Upper lobe of left lung (tissue), 6 donors: ENCODE data around the gene RGS4. TPM values are rescaled to one million over a fixed set of nuclear protein-coding genes. Genes with fewer than 3 reads are reported as not detected.

Source experiments
- ATAC-seq, 2 donors: fragments of 200-7000 bp; cut with Tn5 transposase; one replicate each; pipeline ENCODE4 v1.9.1; 2022; ENCODE audit warnings: mild to moderate bottlenecking in 2 of 2, moderate library complexity in 2 of 2; ENCODE audit not compliant: low FRiP score in 2 of 2
- DNase-seq, 2 donors: peaks; one replicate each; pipeline ENCODE4 v3.0.0-alpha.2; 2019 to 2020
- H3K27ac ChIP-seq, 4 donors: fragments of 200-600 bp; sonication (generic); one replicate each; pipeline ENCODE4 v1.5.1; 2016 to 2019
- H3K27me3 ChIP-seq, 4 donors: fragments of 200-600 bp; sonication (generic); one replicate each; pipeline ENCODE4 v1.5.1; 2017 to 2019
- H3K36me3 ChIP-seq, 4 donors: fragments of 200-600 bp; sonication (generic); one replicate each; pipeline ENCODE4 v1.5.1; 2016 to 2019
- H3K4me1 ChIP-seq, 4 donors: fragments of 200-600 bp; sonication (generic); one replicate each; pipeline ENCODE4 v1.5.1; 2018 to 2019
- H3K4me3 ChIP-seq, 4 donors: fragments of 200-600 bp; sonication (generic); one replicate each; pipeline ENCODE4 v1.5.1; 2017 to 2019; ENCODE audit warnings: mild to moderate bottlenecking in 2 of 4, moderate library complexity in 1 of 4
- H3K9me3 ChIP-seq, 4 donors: fragments of 200-600 bp; sonication (generic); one replicate each; pipeline ENCODE4 v1.5.1; 2018 to 2019
- EP300 ChIP-seq, 4 donors: sonication (generic); formaldehyde crosslinking; IDR thresholded peaks; one replicate each; pipeline ENCODE4 v1.5.1; 2017; ENCODE audit warnings: antibody characterized with exemption in 4 of 4, control low read depth in 2 of 4
- POLR2A ChIP-seq, 4 donors: fragments of 450-650 bp; IDR thresholded peaks; one replicate each; pipeline ENCODE4 v1.5.1; 2016 to 2017; ENCODE audit warnings: antibody characterized with exemption in 4 of 4, mild to moderate bottlenecking in 2 of 4
- POLR2AphosphoS5 ChIP-seq, 2 donors: sonication (generic); formaldehyde crosslinking; IDR thresholded peaks; one replicate each; pipeline ENCODE4 v1.5.1; 2017; ENCODE audit warnings: antibody characterized with exemption in 2 of 2
- WGBS, 2 donors: methylation state at CpG; one replicate each; pipeline ENCODE4 v1.1.5; 2017 to 2018; 5-methylcytosine and 5-hydroxymethylcytosine counted together
- total RNA-seq, 6 donors: library from RNA; depleted of rRNA in 4 of 6; stranded (reverse); fragments of >200 nt in 4 of 6; gene quantifications; one replicate each; pipeline versions ENCODE4 v1.1.0 to v1.2.1, GENCODE V29; 2016 to 2021
- TF ChIP-seq, protein P1 (sequence below), 6 experiments: fragments of 450-650 bp in 4 of 6; fragments of 200-600 bp in 2 of 6; sonication (generic) in 2 of 6; IDR thresholded peaks; one replicate each; pipeline ENCODE4 v1.5.1; 2016 to 2019; ENCODE audit warnings: antibody characterized with exemption in 6 of 6
- donor health status: DM: no; HTN: no; CAD: no; lungs with moderate emphysema.
- donor health status: DM: no; HTN: yes; CAD: no; lungs with severe emphysema.

RGS4 gene
- total RNA-seq, 6 donors from 2014 or later: 0.30 to 2.2 (median 0.93) TPM; not detected in 2

DNA sequence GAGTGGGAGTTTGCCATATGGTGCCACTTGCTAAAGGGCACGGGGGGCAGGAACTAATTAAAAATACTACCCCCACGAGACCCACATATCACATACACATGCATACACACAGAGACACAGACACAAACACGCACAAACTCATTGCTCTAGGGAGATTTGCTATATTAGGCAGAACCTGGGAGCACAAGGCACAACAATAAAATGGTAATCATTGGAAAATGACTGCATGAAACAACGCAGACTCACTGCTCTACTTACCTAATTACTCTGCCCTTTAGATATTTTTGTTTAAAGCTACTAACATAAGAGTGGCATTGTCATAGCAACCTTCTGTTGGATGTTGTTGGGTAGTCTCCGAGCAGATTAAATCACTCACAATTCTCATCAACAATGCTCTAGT lies 20.3 kb upstream of the RGS4 start:
- ATAC-seq: no peak
- Histone ChIP-seq H3K36me3 (no peaks in the 10 kb centered on the region), H3K27ac (no peak overlapping the region), H3K4me1 (no peaks in the 10 kb centered on the region), H3K4me3 (no peak overlapping the region), H3K9me3 (no peaks in the 10 kb centered on the region), H3K27me3 (no peaks in the 10 kb centered on the region)
- 81 to 84% methylated on average over 5 of the region's 5 CpGs for WGBS, 2 donors
- no peak for DNase-seq
- TF ChIP-seq POLR2AphosphoS5 (IDR thresholded peaks at IDR 0.05) (no peak), POLR2A (IDR thresholded peaks at IDR 0.05) (no peak)

DNA sequence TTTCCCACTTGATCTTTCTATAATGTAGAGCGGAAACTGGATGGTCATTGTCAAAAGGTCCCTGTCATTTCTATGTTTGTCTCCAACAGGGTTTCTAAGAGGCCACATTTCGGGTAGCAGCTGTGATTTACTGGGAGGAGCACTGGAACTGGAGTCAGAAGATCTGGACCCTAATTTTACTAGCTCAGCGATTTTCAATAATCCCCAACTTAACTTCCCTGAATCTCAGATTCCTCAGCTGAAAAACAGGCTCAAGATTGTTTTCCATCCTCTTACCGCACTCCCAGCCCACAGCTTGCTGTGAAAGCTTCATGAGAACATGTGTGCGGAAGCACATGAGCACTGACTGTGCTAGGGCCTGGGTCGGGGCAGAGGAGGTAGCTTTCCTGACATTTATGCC lies 19.9 kb upstream of the RGS4 start:
- H3K27ac ChIP-seq: no peak overlapping the region
- TF ChIP-seq, protein P1, sequence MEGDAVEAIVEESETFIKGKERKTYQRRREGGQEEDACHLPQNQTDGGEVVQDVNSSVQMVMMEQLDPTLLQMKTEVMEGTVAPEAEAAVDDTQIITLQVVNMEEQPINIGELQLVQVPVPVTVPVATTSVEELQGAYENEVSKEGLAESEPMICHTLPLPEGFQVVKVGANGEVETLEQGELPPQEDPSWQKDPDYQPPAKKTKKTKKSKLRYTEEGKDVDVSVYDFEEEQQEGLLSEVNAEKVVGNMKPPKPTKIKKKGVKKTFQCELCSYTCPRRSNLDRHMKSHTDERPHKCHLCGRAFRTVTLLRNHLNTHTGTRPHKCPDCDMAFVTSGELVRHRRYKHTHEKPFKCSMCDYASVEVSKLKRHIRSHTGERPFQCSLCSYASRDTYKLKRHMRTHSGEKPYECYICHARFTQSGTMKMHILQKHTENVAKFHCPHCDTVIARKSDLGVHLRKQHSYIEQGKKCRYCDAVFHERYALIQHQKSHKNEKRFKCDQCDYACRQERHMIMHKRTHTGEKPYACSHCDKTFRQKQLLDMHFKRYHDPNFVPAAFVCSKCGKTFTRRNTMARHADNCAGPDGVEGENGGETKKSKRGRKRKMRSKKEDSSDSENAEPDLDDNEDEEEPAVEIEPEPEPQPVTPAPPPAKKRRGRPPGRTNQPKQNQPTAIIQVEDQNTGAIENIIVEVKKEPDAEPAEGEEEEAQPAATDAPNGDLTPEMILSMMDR (IDR thresholded peaks at IDR 0.05): no peak
- TF ChIP-seq EP300 (IDR thresholded peaks at IDR 0.05) (no peak), POLR2A (IDR thresholded peaks at IDR 0.05) (no peak), POLR2AphosphoS5 (IDR thresholded peaks at IDR 0.05) (no peak)
- no peaks in the 10 kb centered on the region for H3K36me3 ChIP-seq
- no peak overlapping the region for H3K4me3 ChIP-seq
- DNase-seq: no peak
- no peak for ATAC-seq
- H3K4me1 ChIP-seq: no peaks in the 10 kb centered on the region
- 84 to 91% methylated on average over 6 of the region's 6 CpGs for WGBS, 2 donors
- no peaks in the 10 kb centered on the region for H3K9me3 ChIP-seq
- H3K27me3 ChIP-seq: no peaks in the 10 kb centered on the region

DNA sequence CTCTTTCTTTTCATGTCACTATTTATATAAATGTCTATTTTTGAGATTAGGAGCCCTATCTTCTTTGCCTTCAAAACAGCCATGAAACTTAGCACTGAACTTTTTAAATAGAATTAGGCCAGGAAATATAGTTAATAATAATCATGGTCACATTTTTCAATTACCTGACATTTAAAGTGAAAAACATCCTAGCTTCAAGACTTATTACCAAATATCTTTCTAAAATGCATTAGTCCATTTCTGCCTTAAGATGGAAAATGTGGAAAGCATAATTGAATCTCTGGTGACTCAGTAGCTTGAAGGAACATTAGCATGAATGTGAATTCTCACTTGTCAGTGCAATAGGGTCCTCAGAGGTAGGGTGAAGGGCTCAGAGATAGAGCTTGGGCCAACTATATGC lies 18.7 kb upstream of the RGS4 start:
- Histone ChIP-seq H3K27ac (no peak overlapping the region), H3K4me1 (peaks cover 0 to 7% (median under 1%) of the 10 kb centered on the region in 4 donors)
- no peak for ATAC-seq

DNA sequence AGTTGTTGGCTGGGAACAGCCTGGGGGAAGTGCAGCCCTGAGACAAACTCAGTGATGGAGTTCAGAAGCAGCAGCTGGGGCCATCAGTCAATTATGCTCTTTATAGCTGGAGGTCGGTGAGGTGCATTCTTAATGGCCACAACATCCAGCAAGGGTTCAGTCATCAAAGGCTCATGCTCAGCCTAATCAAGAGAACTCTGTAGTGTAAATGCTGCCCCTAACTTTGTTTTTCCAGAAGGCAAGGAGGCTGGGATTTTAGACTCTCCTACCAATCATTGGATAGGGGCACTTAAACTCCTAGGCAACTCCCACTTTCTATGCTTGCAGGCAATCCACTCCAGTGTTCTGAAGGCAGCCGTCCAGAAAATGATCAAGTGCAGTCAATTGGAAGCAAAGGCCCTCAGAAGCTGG lies 15.0 kb upstream of the RGS4 start:
- no peaks in the 10 kb centered on the region for H3K27me3 ChIP-seq
- DNase-seq (peak in 1 of 2 donors; percentile 65), ATAC-seq (no peak)
- H3K27ac ChIP-seq: no peak overlapping the region
- H3K9me3 ChIP-seq: no peaks in the 10 kb centered on the region
- no peak overlapping the region for H3K4me3 ChIP-seq
- peaks cover 0 to 8% (median 2%) of the 10 kb centered on the region in 4 donors for H3K4me1 ChIP-seq
- no peaks in the 10 kb centered on the region for H3K36me3 ChIP-seq
- TF ChIP-seq, protein P1 (IDR thresholded peaks at IDR 0.05): no peak
- TF ChIP-seq POLR2A (IDR thresholded peaks at IDR 0.05): no peak
- WGBS, 2 donors: 41 to 53% methylated on average over 2 of the region's 2 CpGs

More for the DNA sequence above, 18.7 kb upstream of the RGS4 start:
- no peak overlapping the region for H3K4me3 ChIP-seq
- no peaks in the 10 kb centered on the region for H3K36me3 ChIP-seq
- H3K9me3 ChIP-seq: no peaks in the 10 kb centered on the region
- DNase-seq: no peak
- TF ChIP-seq, protein P1 (IDR thresholded peaks at IDR 0.05): no peak
- TF ChIP-seq EP300 (IDR thresholded peaks at IDR 0.05): no peak
- H3K27me3 ChIP-seq: no peaks in the 10 kb centered on the region

DNA sequence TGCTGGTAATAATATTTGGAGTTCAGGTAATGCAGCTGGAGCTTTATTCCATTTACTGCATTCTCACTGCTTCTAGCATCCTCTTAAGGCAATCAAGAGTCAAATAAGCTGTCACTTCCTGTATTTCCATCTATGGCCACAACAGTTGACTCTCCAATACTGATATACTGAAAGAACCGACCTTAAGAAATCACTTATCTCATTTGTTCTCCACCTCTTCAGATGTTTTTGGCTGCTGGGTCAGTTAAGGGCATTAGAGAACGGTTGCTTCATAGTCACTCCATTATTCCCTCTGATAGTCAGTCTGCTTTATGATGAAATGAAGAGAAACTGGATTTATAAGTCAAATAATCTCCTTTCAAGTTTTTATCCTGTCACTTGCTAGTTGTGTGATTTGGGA lies 14.2 kb upstream of the RGS4 start:
- no peak for TF ChIP-seq POLR2AphosphoS5 (IDR thresholded peaks at IDR 0.05)
- TF ChIP-seq POLR2A (IDR thresholded peaks at IDR 0.05): no peak
- no peak for TF ChIP-seq EP300 (IDR thresholded peaks at IDR 0.05)
- TF ChIP-seq, protein P1 (IDR thresholded peaks at IDR 0.05): no peak
- WGBS, 2 donors: 32 to 40% methylated on average over 2 of the region's 2 CpGs
- Histone ChIP-seq H3K9me3 (no peaks in the 10 kb centered on the region), H3K36me3 (no peaks in the 10 kb centered on the region), H3K4me3 (no peak overlapping the region), H3K27ac (no peak overlapping the region), H3K4me1 (peaks cover 0 to 8% (median 2%) of the 10 kb centered on the region in 4 donors), H3K27me3 (no peaks in the 10 kb centered on the region)
- ATAC-seq (no peak), DNase-seq (no peak)
